HL-60 (cell line): Measurements from ENCODE around the gene CLTRN.

Experiments used
- GABPA ChIP-seq: IDR thresholded peaks from 2 replicates; pipeline ENCODE4 v1.6.1; 2012; ENCODE audit warnings: low read depth
- POLR2AphosphoS5 ChIP-seq: IDR thresholded peaks from 2 replicates; pipeline ENCODE4 v1.6.1; 2012; ENCODE audit warnings: low read depth
- SPI1 ChIP-seq: IDR thresholded peaks from 2 replicates; pipeline ENCODE4 v1.6.1; 2012; ENCODE audit warnings: low read depth, mild to moderate bottlenecking, borderline replicate concordance
- TF ChIP-seq, protein P1 (sequence below): IDR thresholded peaks from one replicate; pipeline ENCODE4 v1.5.1; 2011; ENCODE audit warnings: low read length, control low read depth, inconsistent platforms; ENCODE audit not compliant: insufficient read depth
- TF ChIP-seq, protein P2 (sequence below): IDR thresholded peaks from 2 replicates; pipeline ENCODE4 v1.6.1; 2012; ENCODE audit warnings: low read depth; ENCODE audit not compliant: insufficient replicate concordance

- TF ChIP-seq, protein P1, sequence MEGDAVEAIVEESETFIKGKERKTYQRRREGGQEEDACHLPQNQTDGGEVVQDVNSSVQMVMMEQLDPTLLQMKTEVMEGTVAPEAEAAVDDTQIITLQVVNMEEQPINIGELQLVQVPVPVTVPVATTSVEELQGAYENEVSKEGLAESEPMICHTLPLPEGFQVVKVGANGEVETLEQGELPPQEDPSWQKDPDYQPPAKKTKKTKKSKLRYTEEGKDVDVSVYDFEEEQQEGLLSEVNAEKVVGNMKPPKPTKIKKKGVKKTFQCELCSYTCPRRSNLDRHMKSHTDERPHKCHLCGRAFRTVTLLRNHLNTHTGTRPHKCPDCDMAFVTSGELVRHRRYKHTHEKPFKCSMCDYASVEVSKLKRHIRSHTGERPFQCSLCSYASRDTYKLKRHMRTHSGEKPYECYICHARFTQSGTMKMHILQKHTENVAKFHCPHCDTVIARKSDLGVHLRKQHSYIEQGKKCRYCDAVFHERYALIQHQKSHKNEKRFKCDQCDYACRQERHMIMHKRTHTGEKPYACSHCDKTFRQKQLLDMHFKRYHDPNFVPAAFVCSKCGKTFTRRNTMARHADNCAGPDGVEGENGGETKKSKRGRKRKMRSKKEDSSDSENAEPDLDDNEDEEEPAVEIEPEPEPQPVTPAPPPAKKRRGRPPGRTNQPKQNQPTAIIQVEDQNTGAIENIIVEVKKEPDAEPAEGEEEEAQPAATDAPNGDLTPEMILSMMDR: no peak
- TF ChIP-seq, protein P2, sequence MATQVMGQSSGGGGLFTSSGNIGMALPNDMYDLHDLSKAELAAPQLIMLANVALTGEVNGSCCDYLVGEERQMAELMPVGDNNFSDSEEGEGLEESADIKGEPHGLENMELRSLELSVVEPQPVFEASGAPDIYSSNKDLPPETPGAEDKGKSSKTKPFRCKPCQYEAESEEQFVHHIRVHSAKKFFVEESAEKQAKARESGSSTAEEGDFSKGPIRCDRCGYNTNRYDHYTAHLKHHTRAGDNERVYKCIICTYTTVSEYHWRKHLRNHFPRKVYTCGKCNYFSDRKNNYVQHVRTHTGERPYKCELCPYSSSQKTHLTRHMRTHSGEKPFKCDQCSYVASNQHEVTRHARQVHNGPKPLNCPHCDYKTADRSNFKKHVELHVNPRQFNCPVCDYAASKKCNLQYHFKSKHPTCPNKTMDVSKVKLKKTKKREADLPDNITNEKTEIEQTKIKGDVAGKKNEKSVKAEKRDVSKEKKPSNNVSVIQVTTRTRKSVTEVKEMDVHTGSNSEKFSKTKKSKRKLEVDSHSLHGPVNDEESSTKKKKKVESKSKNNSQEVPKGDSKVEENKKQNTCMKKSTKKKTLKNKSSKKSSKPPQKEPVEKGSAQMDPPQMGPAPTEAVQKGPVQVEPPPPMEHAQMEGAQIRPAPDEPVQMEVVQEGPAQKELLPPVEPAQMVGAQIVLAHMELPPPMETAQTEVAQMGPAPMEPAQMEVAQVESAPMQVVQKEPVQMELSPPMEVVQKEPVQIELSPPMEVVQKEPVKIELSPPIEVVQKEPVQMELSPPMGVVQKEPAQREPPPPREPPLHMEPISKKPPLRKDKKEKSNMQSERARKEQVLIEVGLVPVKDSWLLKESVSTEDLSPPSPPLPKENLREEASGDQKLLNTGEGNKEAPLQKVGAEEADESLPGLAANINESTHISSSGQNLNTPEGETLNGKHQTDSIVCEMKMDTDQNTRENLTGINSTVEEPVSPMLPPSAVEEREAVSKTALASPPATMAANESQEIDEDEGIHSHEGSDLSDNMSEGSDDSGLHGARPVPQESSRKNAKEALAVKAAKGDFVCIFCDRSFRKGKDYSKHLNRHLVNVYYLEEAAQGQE: no peak
- TF ChIP-seq POLR2AphosphoS5: no peak
- TF ChIP-seq GABPA: no peak
- TF ChIP-seq SPI1: no peak
Measured at GRCh38 chrX:15606136-15606535, 58.5 kb downstream of the CLTRN start.
